GM15510 (cell line): ENCODE data around the gene HMGN4.

Experiments used
- POLR2A ChIP-seq: IDR thresholded peaks from 3 replicates; pipeline ENCODE4 v1.6.1; 2011; ENCODE audit warnings: borderline replicate concordance; ENCODE audit not compliant: insufficient read length; ENCODE audit errors: extremely low read depth

HMGN4 gene

GRCh38 chr6:26555505-26556262 is 17.5 kb downstream of the HMGN4 start:
- TF ChIP-seq POLR2A, result no peak

- TF ChIP-seq POLR2A, result no peak
These were observed 18.3 kb downstream of the HMGN4 start for GRCh38 chr6:26556263-26557070.

DNA sequence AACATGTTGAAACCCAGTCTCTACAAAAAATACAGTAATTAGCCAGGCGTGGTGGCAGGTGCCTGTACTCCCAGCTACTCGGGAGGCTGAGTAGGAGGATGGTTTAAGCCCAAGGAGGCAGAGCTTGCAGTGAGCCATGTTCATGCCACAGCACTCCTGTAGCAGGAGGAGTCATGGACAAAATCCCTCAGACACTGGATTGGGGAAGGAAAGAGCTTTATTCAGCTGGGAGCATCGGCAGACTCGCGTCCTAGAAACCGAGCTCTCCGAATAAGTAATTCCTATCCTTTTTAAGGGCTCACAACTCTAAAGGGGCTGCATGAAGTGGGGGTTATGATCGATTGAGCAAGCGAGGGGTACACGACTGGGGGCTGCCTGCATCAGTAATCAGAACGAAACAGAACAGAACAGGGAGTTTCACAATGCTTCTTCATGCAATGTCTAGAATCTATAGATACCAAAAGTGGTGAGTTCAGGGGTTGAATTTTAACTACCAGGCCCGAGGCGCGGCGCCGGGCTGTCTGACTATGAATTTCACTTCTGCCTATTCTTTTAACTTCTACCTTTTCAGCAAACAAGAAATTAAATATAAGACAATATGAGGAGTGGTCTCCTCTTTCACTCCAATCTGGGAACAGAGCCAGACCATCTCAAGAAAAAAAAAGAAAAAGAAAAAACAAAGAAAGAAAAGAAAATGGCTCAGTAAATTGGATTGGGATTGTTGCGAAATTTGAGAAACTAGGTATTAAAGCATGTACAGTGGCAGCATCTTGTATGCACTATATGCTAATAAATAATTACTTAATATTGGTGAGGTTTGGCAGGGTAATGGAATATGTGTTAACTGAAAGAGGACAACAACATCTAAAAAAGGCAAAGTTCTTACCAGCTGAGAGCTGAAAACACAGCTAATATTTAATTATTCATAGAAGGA is 23.6 kb downstream of the HMGN4 start:
- TF ChIP-seq POLR2A, result no peak

DNA sequence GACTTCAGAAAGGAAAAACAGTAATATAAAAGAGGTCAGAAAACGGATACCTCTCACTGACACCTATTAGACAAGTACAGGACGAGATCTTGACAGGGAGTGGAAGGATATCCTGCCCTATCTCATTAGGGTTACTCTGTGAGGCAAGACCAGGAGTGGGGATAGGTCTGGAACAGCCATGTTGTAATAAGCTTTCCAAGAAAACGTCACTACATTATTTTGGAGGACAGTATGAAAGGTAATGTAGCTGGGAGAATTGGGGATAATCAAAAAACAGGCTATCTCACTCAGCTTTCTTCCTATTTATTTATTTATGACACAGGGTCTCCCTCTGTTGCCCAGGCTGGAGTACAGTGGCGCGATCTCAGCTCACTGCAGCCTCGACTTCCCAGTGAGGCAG is 25.3 kb downstream of the HMGN4 start:
- no peak for TF ChIP-seq POLR2A

DNA sequence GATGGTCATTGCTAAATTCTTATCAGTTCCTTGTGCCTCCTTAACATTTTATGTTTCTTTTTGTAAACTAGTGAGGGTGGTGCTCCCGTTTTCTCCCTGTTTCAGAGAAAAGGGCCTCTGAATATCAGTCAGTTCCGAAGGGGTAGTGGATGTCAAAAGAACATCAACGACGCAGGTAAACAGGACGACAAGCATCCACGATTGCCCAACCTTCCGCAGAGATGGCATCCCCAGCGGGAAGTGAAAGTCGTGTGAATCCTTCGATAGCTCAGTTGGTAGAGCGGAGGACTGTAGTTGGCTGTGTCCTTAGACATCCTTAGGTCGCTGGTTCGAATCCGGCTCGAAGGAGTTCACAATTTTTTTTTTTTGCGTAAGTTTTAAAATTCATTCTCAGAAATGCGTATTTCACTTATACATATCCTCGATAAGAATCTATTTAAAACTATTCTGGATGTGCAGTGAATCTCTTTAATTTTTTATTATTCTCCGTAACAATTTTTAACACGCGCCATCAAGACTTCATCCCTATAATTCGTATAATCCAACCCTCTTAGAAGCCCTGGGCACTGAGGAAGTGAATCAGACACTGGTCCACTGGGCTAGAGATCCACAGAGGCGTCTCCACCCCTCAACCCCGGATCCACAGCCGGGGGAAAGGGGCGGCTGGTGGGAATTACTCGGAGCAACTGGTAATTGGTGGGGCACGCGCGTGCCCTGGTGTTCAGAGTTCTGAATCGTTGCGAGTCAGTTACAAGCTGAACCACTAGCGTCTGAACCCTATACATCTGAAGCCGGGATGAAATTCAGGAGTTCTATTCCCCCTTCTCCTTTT is 30.7 kb downstream of the HMGN4 start:
- no peak for TF ChIP-seq POLR2A

DNA sequence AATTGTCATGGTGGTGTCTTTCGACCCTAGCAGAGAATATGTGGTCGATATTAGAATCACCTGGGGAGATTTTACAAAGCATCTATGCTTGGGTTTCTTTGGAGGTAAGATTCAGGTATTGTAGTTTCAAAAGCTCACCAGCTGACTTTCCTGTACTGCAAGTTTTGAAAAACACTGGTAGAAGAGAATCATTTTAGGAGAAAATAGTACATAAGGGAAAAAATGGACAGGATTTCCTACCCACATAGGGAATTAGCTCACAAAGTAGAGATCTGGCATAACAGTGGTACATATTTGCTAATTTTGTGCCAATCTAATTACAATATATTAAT is 31.2 kb downstream of the HMGN4 start:
- TF ChIP-seq POLR2A, result no peak

- TF ChIP-seq POLR2A, result no peak
These were observed 32.1 kb downstream of the HMGN4 start for GRCh38 chr6:26570027-26570809.

GRCh38 chr6:26571592-26572296 is 33.6 kb downstream of the HMGN4 start:
- no peak for TF ChIP-seq POLR2A

- TF ChIP-seq POLR2A, result no peak
These were observed 37.4 kb downstream of the HMGN4 start for GRCh38 chr6:26575494-26575939.

GRCh38 chr6:26576407-26576843 is 38.3 kb downstream of the HMGN4 start:
- TF ChIP-seq POLR2A, result no peak

DNA sequence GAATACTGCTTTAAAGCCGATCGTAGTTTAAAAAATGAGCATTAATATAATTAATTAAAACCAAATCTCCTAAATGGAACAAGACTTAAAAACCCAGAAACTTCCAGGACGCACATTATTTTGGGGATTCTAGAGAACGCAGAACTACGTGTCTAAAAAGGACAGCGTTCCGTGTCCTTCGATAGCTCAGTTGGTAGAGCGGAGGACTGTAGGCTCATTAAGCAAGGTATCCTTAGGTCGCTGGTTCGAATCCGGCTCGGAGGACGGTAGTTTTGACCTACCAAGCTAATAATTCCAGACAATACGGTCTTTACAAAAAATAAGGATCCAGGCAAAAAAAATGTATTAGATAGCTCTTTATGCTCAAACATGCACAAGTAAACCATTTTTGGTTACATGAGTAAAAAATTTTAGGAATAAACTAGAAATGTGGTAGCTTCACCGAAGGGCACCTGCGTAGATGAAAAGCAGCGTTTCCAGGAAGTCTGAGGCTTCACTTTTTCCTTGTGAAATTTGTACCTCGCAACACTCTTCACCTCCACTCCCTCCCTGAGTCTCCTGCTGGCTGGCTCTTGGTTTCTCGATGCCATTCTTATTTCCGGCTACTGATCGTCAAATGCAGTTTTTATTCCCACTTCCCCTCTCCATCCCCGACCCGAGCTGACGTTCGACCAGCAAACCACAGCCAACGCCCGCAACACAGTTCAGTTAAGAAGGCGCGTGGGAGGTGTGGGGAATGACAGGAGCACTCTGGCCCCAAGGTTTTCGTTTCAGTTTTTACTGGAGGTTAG is 39.0 kb downstream of the HMGN4 start:
- no peak for TF ChIP-seq POLR2A

DNA sequence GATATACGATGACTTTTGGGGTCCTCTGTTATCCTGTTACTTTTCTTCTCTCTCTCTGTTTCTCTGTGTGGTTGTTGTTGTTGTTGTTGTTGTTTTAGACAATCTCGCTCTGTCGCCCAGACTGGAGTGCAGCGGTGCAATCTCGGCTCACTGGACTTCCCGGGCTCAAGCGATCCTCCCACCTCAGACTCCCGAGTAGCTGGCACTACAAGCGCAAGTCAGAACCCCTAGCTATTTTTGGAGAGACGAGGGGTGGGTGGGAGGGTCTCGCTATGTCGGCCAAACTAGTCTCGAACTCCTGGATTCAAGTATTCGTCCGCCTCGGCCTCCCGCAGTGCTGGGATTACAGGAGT is 39.5 kb downstream of the HMGN4 start:
- TF ChIP-seq POLR2A, result no peak
